HG02938 (cell line): ENCODE results near the gene PTPRA.
"Not testable (repeated sequence)": the region's sequence is repeated elsewhere in the genome, so short reads cannot be mapped to it uniquely, and the experiment has no call there.

Experiments
- ATAC-seq: cut with Tn5 transposase; IDR thresholded peaks from one replicate; pipeline ENCODE4 v1.9.1; 2021; ENCODE audit warnings: mild to moderate bottlenecking, moderate library complexity; ENCODE audit not compliant: unreplicated experiment

PTPRA gene

GRCh38 chr20:3031524-3032147 lies 158.4 kb downstream of the PTPRA start:
- no peak for ATAC-seq

- ATAC-seq, result no peak
Measured at GRCh38 chr20:3032624-3033023, 159.3 kb downstream of the PTPRA start.

- no peak for ATAC-seq
Measured at GRCh38 chr20:3037654-3038053, 164.4 kb downstream of the PTPRA start.

GRCh38 chr20:3038454-3038853 lies 165.2 kb downstream of the PTPRA start:
- no peak for ATAC-seq

- ATAC-seq, result no peak
Measured at GRCh38 chr20:3039426-3039825, 166.1 kb downstream of the PTPRA start.

GRCh38 chr20:3040086-3040485 lies 166.8 kb downstream of the PTPRA start:
- ATAC-seq, result no peak

GRCh38 chr20:3041854-3042409 lies 168.7 kb downstream of the PTPRA start:
- ATAC-seq, result no peak

- ATAC-seq, result no peak
Measured at GRCh38 chr20:3042625-3043024, 169.3 kb downstream of the PTPRA start.

GRCh38 chr20:3043322-3043721 lies 170.0 kb downstream of the PTPRA start, which contains the start of gene GNRH2:
TSS of gene GNRH2 (plus strand) at chr20:3043622. CDS start at chr20:3044415, 793 bp downstream.
- no peak for ATAC-seq

GRCh38 chr20:3044336-3044965 lies 171.2 kb downstream of the PTPRA start:
- no peak for ATAC-seq

GRCh38 chr20:3045042-3045815 lies 171.9 kb downstream of the PTPRA start:
- peak; percentile 46 for ATAC-seq

- ATAC-seq, result peak; percentile 77
Measured at GRCh38 chr20:3045816-3046676, 172.8 kb downstream of the PTPRA start, which contains the start of gene MRPS26. TSS of gene MRPS26 (plus strand) at chr20:3046052. CDS start at chr20:3046069, 17 bp downstream.

- ATAC-seq, result peak; percentile 2
Measured at GRCh38 chr20:3046677-3047462, 173.6 kb downstream of the PTPRA start.

- ATAC-seq, result no peak
Measured at GRCh38 chr20:3047486-3048419, 174.5 kb downstream of the PTPRA start.

- no peak for ATAC-seq
Measured at GRCh38 chr20:3051385-3052019, 178.2 kb downstream of the PTPRA start.

- no peak for ATAC-seq
Measured at GRCh38 chr20:3059489-3059888, 186.2 kb downstream of the PTPRA start.

- not testable (repeated sequence) for ATAC-seq
Measured at GRCh38 chr20:3064119-3064518, 190.8 kb downstream of the PTPRA start.
